Fibroblast of lung (primary cell): ENCODE results near the gene CABP1.

Experiments
- EZH2 ChIP-seq: IDR thresholded peaks from 2 replicates; pipeline ENCODE4 v1.5.1; 2012; ENCODE audit warnings: low read length, control low read depth, mild to moderate bottlenecking; ENCODE audit errors: missing control alignments
- TF ChIP-seq, protein P1 (sequence below), 2 donors: IDR thresholded peaks in 1 of 2; conservative IDR thresholded peaks in 1 of 2; 1 replicate in 1 of 2; 2 replicates in 1 of 2; pipeline ENCODE4 v1.5.1; 2011 to 2012; ENCODE audit warnings: low read length in 2 of 2, control low read depth in 1 of 2, inconsistent platforms in 1 of 2, low read depth in 1 of 2, mild to moderate bottlenecking in 1 of 2

- TF ChIP-seq, protein P1, sequence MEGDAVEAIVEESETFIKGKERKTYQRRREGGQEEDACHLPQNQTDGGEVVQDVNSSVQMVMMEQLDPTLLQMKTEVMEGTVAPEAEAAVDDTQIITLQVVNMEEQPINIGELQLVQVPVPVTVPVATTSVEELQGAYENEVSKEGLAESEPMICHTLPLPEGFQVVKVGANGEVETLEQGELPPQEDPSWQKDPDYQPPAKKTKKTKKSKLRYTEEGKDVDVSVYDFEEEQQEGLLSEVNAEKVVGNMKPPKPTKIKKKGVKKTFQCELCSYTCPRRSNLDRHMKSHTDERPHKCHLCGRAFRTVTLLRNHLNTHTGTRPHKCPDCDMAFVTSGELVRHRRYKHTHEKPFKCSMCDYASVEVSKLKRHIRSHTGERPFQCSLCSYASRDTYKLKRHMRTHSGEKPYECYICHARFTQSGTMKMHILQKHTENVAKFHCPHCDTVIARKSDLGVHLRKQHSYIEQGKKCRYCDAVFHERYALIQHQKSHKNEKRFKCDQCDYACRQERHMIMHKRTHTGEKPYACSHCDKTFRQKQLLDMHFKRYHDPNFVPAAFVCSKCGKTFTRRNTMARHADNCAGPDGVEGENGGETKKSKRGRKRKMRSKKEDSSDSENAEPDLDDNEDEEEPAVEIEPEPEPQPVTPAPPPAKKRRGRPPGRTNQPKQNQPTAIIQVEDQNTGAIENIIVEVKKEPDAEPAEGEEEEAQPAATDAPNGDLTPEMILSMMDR (conservative IDR thresholded peaks at IDR 0.05 in 1 of 2, IDR thresholded peaks at IDR 0.05 in 1 of 2; ENCODE audit: low read depth in 1 of 2, low read length in 2 of 2) = no peak
- TF ChIP-seq EZH2 = no peak
Observed at GRCh38 chr12:120656008-120656407, 15.6 kb downstream of the CABP1 start.
